T-helper 2 cell (primary cell): Measurements from ENCODE around the gene CFAP61.
"Not testable (repeated sequence)": the region's sequence is repeated elsewhere in the genome, so short reads cannot be mapped to it uniquely, and the experiment has no call there.

Experiments used
- DNase-seq, 5 experiments: peaks; one replicate each; pipeline versions ENCODE4 v3.0.0 to v3.0.0-alpha.2; 2012 to 2022

Gene CFAP61

DNA sequence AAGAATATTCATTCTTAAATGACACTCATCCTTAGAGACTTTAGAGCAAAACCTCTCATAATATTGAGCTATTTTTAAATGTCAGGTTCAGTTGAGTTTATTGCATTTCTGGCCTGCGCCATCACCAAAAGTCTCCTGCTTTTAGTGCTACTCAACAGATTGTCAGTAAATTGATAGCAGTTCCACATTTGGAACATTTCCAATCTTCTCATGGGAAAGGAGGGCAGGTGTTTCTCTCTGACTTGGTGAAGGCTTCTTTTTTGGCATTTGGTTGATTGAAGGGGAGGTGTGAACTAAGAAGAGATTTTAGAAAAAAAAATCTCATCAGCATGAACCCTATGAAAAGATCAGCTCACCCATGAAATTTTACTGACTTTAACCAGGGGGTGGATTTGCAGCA lies 189.6 kb downstream of the CFAP61 start:
- no peak for DNase-seq

DNA sequence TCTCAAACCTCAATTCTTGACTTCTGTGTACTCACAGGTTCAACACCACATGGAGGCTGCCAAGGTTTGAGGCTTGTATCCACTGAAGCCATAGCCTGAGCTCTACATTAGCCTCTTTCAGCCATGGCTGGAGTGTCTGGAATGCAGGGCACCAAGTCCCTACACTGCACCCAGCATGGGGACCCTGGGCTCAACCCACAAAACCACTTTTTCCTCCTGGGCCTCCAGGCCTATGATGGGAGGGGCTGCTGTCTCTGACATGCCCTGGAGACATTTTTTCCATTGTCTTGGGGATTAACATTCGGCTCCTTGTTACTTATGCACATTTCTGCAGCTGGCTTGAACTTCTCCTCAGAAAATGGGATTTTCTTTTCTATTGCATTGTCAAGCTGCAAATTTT lies 192.1 kb downstream of the CFAP61 start:
- not testable (repeated sequence) for DNase-seq

DNA sequence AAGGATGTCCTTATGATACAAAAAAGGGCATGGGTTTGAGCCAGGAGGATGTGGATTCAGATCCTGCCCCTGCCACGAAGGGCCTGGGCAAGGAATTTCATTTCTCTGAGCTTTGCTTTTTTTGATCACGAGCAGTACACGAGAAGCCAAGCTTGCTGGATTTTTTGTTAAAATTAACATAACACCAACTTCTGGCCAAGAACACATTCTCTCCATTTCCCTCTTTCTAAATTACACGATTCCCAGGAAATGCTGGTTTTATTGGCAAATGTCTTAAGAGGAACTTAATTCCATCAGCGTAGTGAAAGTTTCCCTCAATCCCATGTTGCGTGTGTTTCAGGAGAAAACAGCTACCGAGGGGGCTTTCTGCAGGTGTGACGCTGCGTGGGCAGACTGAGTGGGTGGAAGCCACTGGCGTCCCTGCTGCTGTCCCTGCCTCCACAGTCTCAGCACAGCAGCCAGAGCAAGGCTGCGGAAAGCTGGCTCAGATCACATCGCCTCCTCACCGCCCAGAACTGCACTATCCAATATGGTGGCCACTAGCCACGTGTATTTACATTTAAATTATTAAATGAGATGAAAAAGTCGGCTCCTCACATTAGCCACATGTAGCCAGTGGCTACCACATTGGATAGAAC lies 194.8 kb downstream of the CFAP61 start:
- DNase-seq, result no peak

DNA sequence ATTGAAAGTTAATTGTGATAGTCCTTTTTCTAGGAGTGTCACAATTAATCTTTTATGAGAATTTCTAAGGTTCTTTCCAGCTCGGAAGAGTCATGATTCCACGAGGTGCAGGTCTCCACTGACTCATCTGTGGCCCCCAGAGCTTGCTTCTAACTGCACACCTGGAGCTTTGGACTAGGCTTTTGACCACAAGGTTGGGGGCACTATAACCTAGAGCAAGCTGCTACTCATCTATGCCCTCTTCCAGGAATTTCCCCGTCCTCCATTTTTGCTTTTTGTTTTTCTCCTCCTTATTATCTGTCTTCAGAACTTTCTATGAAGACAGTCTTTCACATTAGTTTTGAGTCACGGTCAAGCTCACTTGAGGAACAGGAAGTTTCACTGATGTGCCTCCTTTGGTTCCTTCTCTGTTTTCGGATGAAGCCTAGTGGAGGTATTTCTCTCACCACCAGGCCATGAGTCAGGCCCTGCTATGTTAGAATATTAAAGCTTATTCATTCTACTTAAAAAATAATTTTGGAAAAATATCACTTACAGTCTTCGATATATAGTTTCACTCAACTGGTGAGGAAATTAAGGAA lies 196.4 kb downstream of the CFAP61 start:
- DNase-seq, result no peak

DNA sequence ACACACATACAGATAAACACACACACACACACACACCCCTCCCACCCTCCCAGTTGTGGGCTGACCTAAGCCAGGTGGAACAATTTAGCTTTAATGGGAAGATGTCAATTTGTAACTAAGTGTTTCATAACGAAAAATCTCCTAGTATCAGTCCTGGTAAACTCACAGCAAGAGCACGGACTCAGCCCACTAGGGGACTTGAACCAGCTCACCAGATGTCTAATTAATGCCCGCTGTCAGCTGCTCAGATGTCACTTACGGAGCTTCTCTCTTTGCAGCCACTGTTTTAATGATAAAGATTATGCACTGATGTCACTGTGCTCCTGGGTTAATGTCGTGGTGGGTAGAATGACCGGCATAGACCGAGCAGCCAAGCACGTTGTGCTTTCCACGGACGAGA lies 199.0 kb downstream of the CFAP61 start:
- DNase-seq, result no peak

DNA sequence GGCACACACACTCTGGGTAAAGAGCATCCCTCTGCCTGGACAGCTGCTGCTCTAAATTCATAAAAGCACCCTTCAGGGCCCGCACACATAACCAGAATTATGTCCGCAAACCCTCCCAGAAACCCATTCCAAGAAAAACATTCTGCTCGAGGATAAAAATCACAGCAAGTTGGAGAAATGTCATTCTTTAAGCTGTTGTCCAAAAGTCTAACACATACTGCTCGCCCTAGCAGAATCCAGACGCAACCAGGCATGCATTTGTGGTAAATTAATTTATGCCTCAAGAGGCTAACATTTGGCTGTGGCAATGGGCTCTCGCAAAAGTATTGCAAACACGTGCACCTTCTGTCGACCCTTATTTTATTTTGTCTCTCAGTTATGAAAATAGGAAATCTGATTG lies 199.5 kb downstream of the CFAP61 start:
- no peak for DNase-seq

DNA sequence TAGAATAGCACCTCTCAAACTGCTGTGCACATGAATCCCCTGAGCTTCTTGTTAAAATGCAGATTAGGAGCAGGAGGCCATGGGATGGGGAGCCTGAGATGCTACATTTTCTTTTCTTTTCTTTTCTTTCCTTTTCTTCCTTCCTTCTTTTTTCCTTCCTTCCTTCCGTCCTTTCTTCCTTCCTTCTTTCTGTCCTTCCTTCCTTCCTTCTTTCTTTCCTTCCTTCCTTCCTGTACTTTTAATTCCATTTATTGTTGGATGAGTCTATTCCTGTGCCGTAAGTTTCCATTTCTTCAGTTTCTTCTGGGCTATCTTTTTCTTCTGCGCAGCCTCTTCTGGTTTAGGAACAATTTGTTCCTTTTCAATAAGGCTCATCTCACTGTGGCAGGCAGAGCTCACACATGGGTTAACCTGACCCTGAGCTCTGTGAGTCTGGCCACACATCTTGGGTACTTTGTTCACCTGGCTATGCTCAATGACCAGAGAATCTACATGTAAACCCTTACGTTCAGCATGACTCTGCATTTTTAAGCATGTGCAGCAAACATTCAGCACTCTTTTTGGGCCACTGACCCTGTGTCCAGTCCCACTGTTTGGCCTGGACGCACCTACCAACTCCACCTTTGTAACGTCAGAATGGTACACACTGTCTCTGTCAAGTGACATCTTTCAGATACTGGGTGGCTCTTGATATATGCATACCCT lies 200.9 kb downstream of the CFAP61 start:
- no peak for DNase-seq

DNA sequence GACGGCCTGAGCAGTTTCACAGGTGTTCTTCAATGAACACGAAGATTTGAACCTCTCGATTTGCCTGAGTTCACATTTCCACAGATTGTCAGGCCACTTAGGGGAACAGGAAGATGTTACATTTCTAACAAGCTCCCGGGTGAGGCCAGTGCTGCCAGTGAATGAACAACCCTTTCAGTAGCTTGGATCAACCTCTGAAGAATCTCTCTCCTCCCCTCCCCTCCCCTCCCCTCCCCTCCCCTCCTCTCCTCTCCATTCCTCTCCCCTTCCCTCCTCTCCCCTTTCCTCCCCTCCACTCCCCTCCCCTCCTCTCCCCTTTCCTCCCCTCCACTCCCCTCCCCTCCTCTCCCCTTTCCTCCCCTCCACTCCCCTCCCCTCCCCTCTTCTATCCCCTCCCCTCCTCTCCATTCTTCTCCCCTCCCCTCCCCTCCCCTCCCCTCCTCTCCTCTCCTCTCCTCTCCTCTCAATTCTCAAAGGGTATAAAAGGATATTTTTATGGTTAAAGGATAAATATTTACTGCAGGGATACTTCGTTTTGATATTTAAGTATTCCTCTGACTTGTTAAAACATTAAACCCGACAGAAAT lies 201.5 kb downstream of the CFAP61 start:
- no peak for DNase-seq

DNA sequence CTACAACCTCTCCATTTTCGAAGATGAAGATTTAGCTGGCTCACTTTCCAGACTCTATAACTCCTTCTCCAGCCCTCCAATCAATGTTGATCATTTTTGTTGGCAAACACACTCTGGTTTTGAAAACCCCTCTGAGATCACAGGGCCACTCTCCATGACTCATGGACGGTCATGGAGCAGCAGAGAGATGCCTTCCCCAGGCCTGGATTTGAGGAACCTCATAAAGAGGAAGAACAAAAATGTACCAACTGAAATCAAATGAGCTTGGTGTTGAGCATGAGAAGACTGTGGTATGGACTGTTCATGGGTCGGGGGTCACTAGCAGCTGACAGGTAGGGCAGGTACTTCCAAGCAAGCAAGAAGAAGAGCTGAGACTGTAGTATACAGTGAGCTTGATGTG lies 202.8 kb downstream of the CFAP61 start:
- DNase-seq, result no peak

DNA sequence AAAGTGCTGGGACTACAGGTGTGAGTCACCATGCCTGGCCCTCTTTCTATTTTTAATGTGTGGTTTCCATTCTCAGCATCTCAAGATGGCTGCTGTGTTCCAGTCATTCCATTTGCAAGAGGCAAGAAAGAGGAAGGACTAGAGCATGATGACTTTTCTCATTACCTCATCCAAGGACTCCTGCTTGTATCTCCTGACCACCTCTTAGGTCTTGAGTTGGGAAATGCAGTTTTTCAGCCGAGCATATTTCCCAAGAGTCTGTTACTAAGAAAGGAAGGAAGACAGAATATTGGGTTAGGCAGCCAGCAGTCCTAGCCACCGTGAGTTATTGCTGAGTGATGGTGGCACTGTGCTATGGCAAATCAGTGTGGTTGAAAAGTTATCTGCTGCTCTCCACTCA lies 207.2 kb downstream of the CFAP61 start:
- DNase-seq, result no peak

DNA sequence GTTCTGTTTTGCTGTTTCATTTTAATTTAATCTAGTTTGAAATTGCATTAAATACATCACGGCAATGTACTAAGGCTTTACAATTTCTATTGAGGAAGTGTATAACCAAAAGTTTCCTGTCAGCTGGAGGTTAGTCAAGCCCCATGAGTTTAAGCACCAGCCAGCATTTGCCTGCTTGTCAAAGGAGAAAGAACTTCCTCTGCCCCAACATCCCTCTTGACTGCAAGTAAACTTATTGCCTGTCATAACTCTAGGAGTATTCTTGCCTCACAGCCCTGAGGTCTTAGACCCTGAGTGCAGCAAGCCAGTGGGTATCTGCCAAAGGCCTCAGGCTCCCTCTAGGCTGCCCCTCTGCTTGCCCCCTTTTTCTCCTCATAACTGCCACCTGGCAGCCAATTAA lies 208.8 kb downstream of the CFAP61 start:
- DNase-seq, result no peak

DNA sequence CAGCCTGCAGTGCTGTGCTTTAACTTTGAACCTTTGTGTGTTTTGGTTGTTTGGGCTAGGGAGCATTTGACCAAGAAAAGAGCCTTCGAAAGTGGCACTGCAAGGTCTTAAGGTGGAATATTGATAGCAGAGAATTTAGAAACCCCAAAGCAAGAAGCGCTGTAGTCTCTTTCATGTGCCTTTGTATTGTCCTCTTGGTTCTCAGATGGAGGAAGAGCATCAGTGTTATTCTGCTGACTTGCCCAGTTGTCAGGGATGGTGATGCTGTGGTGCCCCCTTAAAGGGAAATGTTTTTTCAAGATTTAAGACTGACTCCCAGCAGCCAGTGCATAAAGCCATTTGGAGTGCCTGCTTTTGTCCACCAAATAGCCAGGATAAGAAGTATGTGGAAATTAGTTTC lies 212.9 kb downstream of the CFAP61 start:
- DNase-seq, result no peak

DNA sequence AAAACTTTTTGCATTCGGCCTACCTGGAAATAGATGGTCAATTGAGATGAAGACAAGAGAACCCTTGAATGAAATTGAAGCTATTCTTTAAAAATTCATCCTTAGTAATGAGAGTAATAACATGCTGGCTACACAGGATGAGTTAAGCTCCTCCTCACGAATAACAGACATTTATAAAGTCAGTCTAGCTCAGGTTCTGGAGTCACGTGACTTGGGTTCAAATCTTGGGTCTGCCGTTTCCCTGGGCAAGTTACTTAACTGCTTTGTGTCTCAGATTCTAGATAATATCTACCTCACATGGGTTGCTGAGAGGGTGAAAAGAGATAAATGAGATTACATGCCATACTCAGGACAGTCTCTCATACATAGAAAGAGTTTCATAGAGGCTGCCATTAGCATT lies 214.2 kb downstream of the CFAP61 start:
- DNase-seq, result no peak

DNA sequence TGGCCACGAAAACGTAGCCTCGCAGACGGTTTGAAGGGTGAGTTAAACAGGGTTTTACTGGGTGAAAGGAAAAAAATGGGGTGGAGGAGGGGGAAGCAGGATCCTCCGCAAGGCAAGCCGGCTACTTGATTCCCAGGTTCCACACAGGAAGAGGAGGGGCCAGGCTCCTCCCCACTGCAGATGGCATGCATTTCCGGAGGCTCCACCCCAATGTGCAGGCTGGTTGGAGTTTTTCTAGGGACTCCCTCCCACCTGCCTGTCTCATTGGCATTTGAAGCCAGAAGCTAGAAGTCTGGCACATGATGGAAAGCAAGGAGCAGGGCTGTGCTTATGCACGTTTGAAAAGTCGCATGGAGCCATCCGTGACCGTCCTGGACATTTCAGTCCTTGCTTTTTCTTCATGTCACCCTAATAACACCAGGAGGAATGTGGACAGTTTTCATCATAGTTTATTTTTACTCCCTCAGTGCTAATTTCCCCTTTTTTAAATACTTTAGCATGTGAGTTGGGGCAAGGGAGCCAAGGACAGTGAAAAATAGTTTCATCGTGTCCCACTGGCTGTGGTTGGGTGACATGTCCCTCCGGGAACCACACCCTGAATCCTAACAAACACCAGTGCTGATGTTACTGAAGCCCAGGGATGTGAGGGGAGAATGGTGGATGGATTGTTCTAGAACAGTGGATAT lies 215.5 kb downstream of the CFAP61 start:
- DNase-seq, result no peak

DNA sequence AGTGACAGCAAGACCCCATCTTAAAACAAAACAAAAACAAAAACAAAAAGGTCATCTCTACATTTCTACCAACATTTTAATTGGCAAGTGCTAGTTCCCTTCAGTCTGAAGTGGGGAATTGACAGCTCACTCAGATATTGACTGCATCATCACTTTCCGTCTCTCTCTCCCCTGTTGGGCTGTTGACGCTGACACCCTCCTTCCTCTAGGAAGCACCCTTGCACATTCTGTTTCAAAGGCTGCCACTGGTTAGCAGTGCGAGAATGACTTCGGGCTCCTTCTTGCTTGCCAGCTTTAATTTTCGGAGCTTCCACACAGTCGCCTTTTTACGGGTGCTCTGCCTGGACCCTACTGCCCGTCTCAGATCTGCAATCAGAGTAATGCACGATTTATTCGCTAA lies 218.9 kb downstream of the CFAP61 start:
- DNase-seq, result no peak

DNA sequence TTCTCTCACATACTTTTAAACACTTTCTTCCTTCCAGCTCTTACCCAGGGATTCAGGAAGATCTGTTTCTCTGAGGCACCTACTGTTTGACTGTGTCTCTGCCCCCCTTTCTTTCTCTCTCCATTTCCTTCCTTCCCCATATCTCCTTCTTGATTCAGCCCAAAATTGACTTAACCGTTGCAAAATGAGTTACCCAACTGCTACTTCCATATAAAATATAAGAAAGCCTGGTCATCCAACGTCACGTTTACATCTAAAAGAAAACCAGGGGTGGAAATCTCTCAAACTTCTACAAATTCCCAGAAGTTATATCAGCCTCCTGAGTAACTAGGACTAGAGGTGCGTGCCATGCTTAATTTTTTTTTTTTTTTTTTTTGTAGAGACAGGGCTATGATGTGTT lies 220.4 kb downstream of the CFAP61 start:
- DNase-seq, result no peak

DNA sequence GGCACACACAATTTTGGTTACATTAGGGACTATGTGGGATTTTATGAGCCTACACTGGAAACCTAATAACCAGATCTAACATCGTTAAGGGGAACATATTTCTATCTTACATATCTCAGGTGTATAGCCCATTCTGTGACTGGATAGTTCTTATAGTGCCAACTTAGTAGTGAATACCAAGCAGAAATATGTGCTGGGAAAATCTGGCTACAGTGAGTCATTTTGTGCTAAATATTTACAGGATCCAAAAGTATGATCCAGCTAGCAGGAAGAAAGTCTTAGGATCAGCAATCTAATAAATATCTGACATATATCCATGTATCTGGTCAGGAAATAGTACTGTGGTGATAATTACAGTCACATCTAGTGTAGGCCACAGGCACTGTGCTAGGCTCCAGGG lies 221.0 kb downstream of the CFAP61 start:
- no peak for DNase-seq

DNA sequence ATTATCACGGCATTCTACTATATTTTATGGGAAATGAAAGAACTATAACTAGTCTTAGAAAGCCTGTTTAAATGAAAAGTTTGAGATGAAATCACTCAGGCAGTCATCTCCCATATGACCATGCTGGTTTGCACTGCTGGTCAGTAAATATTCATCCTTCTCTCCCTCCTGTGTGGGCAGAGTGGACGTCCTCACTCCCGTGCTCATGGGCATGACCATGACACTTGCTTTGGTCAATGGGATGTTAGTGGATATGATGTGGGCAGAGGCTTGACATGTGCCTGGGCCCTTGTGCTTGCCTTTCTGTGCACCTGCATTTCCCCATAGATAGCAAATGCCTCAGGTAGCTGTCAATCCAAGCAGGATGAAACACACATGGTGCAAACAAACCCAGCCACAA lies 222.5 kb downstream of the CFAP61 start:
- DNase-seq, result no peak

DNA sequence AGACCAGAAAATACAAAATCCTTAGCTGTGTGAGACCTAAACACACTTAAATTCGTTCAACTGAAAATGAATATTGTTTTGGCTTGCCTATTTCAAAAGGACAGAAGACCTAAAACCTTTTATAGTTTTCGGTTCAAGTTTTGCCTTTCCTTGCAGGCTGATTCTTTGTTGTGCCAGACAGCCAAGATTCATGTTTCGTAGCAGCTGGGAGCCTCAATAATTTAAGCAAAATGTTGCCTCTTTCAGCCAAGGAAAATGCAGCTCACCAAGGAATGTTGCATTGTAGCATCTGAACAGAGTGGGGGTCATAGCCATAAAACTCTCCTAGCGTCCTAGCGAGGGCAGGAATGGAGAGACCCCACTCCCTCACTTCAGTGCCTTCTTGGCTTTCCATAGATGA lies 223.3 kb downstream of the CFAP61 start:
- DNase-seq, result no peak

DNA sequence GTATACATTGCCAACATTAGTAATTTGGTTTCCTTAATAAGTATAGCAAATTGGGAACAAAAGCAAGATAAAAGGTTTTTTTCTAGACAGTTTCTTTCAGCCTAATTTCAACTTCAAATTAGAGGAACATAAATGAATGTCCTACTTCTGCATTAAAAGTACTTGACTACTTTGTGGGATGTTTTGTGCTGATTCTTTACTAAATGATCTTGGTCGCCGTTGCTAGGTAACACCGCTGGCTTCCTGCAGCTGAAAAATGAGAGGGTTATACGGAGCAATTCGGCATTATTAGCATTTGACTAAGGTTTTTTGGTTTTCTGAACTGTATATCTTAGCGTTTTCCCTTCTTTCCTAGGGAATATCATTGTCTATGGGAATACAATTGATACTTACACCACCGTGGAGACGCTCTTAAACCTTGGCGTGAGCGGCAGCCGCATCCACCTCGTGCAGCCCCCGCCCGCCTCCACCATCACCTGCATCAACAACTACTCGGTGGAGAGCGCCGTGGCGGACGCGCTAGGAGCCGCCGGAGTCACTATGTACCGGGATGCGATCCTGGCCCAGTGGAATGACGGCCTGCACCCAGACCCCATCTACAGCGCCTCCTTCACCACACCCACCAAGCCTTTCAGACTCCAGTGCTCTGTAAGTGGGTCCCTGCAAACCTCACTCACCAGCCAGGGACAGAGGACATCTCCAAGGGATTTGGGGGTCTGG lies 224.6 kb downstream of the CFAP61 start:
- no peak for DNase-seq

DNA sequence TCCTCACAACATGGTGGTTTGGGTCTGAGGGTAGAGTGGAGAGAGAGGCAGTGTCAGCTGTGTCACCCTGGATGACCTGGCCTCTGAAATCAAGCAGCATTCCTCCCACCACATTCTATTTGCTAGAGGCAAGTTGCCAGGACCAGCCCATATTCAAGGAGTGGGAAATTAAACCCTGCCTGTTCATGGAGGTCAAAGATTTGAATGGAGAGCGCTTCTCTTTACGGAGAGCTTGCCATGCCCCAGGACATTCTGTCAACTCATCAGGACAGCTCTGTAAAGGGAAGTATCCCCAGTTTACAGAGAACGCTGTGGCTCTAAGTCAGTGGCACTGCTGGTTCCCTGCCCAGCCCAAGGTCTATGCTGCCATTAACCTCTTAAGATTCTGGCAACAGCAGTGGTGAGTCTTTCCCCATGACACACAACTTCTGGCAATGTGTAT lies 225.6 kb downstream of the CFAP61 start:
- no peak for DNase-seq

DNA sequence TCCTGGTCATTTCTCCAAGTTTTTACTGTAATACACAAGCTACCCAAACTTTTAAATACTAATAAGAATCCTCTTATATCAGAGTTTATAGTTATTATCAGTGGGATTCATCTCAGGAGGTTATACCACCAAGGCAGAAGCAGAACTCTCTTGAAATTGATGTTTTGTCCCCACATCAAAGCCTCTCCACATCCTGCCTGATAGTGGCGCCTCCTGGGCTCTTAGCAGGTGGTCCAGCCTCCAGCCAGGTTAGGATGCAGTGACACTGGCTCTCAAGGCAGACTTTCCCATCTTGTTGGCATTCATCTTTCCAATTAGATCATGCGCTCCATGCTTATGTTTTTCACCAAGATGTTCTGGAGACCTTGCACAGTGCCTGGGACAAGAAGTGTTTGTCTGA lies 233.7 kb downstream of the CFAP61 start:
- DNase-seq, result peak in 1 of 5 experiments; percentile 12

DNA sequence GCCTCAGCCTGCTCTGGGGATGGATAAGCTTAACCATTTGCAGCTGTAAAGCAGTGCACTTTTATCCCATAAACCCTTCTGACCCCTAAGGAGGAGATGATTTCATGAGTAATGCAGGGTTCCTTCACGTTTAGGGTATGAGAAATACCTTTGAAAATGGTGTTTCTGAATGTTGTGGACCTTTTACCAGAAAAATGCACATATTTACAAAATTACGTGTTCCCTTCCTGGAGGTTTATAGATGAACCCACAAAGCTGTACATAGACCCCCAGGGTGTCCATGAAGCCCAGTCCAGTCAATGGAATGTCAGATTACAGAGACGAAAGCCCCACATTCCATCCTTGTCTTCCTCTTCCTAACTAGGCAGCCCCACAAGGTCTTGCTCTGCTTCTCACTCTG lies 237.0 kb downstream of the CFAP61 start:
- DNase-seq, result no peak
